H9 (cell line): Measurements from ENCODE around the gene ITPR2. TPM values are rescaled to one million over a fixed set of nuclear protein-coding genes. Genes with fewer than 3 reads are reported as not detected.

ENCODE experiments used
- DNase-seq: peaks from one replicate; pipeline ENCODE4 v3.0.0-alpha.2; 2017
- H2AFZ ChIP-seq: one replicate; pipeline ENCODE4 v1.6.1; 2013; ENCODE audit warnings: mild to moderate bottlenecking, low read length, control low read depth, moderate library complexity
- H2AK5ac ChIP-seq: 2 replicates; pipeline ENCODE4 v1.6.1; 2013; ENCODE audit warnings: low read length, control low read depth, mixed read lengths; ENCODE audit not compliant: insufficient read length
- H2BK120ac ChIP-seq: one replicate; pipeline ENCODE4 v1.6.1; 2013; ENCODE audit warnings: low read depth, mild to moderate bottlenecking, low read length, control low read depth, inconsistent platforms; ENCODE audit not compliant: poor library complexity, severe bottlenecking
- H2BK12ac ChIP-seq: 2 replicates; pipeline ENCODE4 v1.6.1; 2013; ENCODE audit warnings: low read length, control low read depth, mixed read lengths, low read depth; ENCODE audit not compliant: insufficient read length
- H2BK15ac ChIP-seq: 2 replicates; pipeline ENCODE4 v1.6.1; 2013; ENCODE audit warnings: low read depth, low read length, control low read depth
- H2BK20ac ChIP-seq: one replicate; pipeline ENCODE4 v1.6.1; 2013; ENCODE audit warnings: low read depth, mild to moderate bottlenecking, low read length, control low read depth, inconsistent platforms; ENCODE audit not compliant: poor library complexity, severe bottlenecking
- H2BK5ac ChIP-seq: 2 replicates; pipeline ENCODE4 v1.6.1; 2013; ENCODE audit warnings: low read length, control low read depth, mixed read lengths; ENCODE audit not compliant: insufficient read length
- H3K14ac ChIP-seq: 2 replicates; pipeline ENCODE4 v1.6.1; 2013; ENCODE audit warnings: low read length, control low read depth; ENCODE audit not compliant: insufficient read depth
- H3K18ac ChIP-seq: 2 replicates; pipeline ENCODE4 v1.6.1; 2013; ENCODE audit warnings: low read depth, mild to moderate bottlenecking, mixed read lengths, low read length, control low read depth; ENCODE audit not compliant: insufficient read length
- H3K23ac ChIP-seq: 2 replicates; pipeline ENCODE4 v1.6.1; 2013; ENCODE audit warnings: low read length, control low read depth, mixed read lengths, low read depth; ENCODE audit not compliant: insufficient read length
- H3K23me2 ChIP-seq: 2 replicates; pipeline ENCODE4 v1.6.1; 2013; ENCODE audit warnings: low read depth, mild to moderate bottlenecking, mixed read lengths, low read length, control low read depth; ENCODE audit not compliant: insufficient read length, poor library complexity, severe bottlenecking
- H3K27ac ChIP-seq: 2 replicates; pipeline ENCODE4 v1.5.1; 2013; ENCODE audit warnings: low read length, control low read depth, mixed read lengths, low read depth; ENCODE audit not compliant: insufficient read length
- H3K27me3 ChIP-seq: 2 replicates; pipeline ENCODE4 v1.6.1; 2013; ENCODE audit warnings: low read length, control low read depth, inconsistent platforms; ENCODE audit not compliant: insufficient read depth
- H3K4ac ChIP-seq: 2 replicates; pipeline ENCODE4 v1.6.1; 2013; ENCODE audit warnings: low read depth, mild to moderate bottlenecking, control low read depth, inconsistent platforms, low read length, moderate library complexity
- H3K4me1 ChIP-seq: 2 replicates; pipeline ENCODE4 v1.6.1; 2013; ENCODE audit warnings: low read length, control low read depth, inconsistent platforms; ENCODE audit not compliant: insufficient read depth
- H3K4me2 ChIP-seq: 2 replicates; pipeline ENCODE4 v1.6.1; 2013; ENCODE audit warnings: low read length, control low read depth, mixed read lengths; ENCODE audit not compliant: insufficient read length, insufficient read depth
- H3K56ac ChIP-seq: 2 replicates; pipeline ENCODE4 v1.6.1; 2013; ENCODE audit warnings: low read depth, mild to moderate bottlenecking, mixed read lengths, low read length, control low read depth; ENCODE audit not compliant: insufficient read length
- H3K79me1 ChIP-seq: 2 replicates; pipeline ENCODE4 v1.6.1; 2013; ENCODE audit warnings: low read depth, mild to moderate bottlenecking, moderate library complexity, low read length, control low read depth, inconsistent platforms; ENCODE audit not compliant: insufficient read depth, poor library complexity, severe bottlenecking
- H3K79me2 ChIP-seq: 2 replicates; pipeline ENCODE4 v1.6.1; 2013; ENCODE audit warnings: low read length, control low read depth, inconsistent platforms; ENCODE audit not compliant: insufficient read depth
- H3K9ac ChIP-seq: 2 replicates; pipeline ENCODE4 v1.6.1; 2013; ENCODE audit warnings: low read length, control low read depth, mixed read lengths; ENCODE audit not compliant: insufficient read length; ENCODE audit errors: extremely low read depth
- H3K9me3 ChIP-seq: one replicate; pipeline ENCODE4 v1.6.1; 2013; ENCODE audit warnings: low read depth, low read length, inconsistent platforms; ENCODE audit not compliant: control insufficient read depth
- H3T11ph ChIP-seq: one replicate; pipeline ENCODE4 v1.6.1; 2013; ENCODE audit warnings: mild to moderate bottlenecking, low read length, control low read depth, inconsistent platforms
- H4K20me1 ChIP-seq: one replicate; pipeline ENCODE4 v1.6.1; 2013; ENCODE audit not compliant: control insufficient read depth, insufficient read length, insufficient read depth
- H4K5ac ChIP-seq: 2 replicates; pipeline ENCODE4 v1.6.1; 2013; ENCODE audit warnings: low read depth, mild to moderate bottlenecking, mixed read lengths, low read length, control low read depth; ENCODE audit not compliant: insufficient read length
- H4K8ac ChIP-seq: replicated peaks from 2 replicates; pipeline ENCODE4 v1.6.1; 2013; ENCODE audit warnings: low read length, control low read depth, mixed read lengths, low read depth; ENCODE audit not compliant: insufficient read length
- H4K91ac ChIP-seq: 2 replicates; pipeline ENCODE4 v1.6.1; 2013; ENCODE audit warnings: low read depth, mild to moderate bottlenecking, moderate library complexity, mixed read lengths, low read length, control low read depth; ENCODE audit not compliant: insufficient read length
- H3K27ac Mint-ChIP-seq, 3 experiments: 2 replicates in 2 of 3; 3 replicates in 1 of 3; pipeline ENCODE4 v1.8.0; 2020 to 2021; ENCODE audit warnings: mixed read lengths in 3 of 3, mild to moderate bottlenecking in 1 of 3, moderate library complexity in 1 of 3
- H3K27me3 Mint-ChIP-seq: 2 replicates; pipeline ENCODE4 v1.8.0; 2021; ENCODE audit warnings: low read depth, mild to moderate bottlenecking, moderate library complexity, mixed read lengths
- H3K36me3 Mint-ChIP-seq, 3 experiments: 2 replicates in 2 of 3; 3 replicates in 1 of 3; pipeline ENCODE4 v1.8.0; 2020 to 2021; ENCODE audit warnings: low read depth in 3 of 3, mixed read lengths in 3 of 3; ENCODE audit not compliant: insufficient read depth in 1 of 3
- H3K4me1 Mint-ChIP-seq, 2 experiments: 2 replicates each; pipeline ENCODE4 v1.8.0; 2020; ENCODE audit warnings: mixed read lengths in 2 of 2
- H3K4me3 Mint-ChIP-seq, 2 experiments: 2 replicates in 1 of 2; 3 replicates in 1 of 2; pipeline ENCODE4 v1.8.0; 2020 to 2021; ENCODE audit warnings: mild to moderate bottlenecking in 2 of 2, mixed read lengths in 2 of 2, moderate library complexity in 1 of 2
- H3K9me3 Mint-ChIP-seq, 2 experiments: 2 replicates in 1 of 2; 3 replicates in 1 of 2; pipeline ENCODE4 v1.8.0; 2020; ENCODE audit warnings: mild to moderate bottlenecking in 2 of 2, mixed read lengths in 2 of 2, moderate library complexity in 1 of 2
- WGBS: extraction: QIAGEN DNeasy Blood & Tissue Kit; methylation state at CpG from one replicate; pipeline ENCODE4 v1.1.7; 2013; ENCODE audit warnings: missing lambda C conversion rate, low lambda C conversion rate, mixed read lengths; ENCODE audit not compliant: insufficient read length; ENCODE audit errors: extremely low coverage; 5-methylcytosine and 5-hydroxymethylcytosine counted together
- total RNA-seq: library from RNA; stranded (reverse); gene quantifications from 2 replicates; pipeline ENCODE4 v1.2.1, GENCODE V29; 2021
- TF ChIP-seq, protein P1 (sequence below): fragments of 200-600 bp; sonication (generic); conservative IDR thresholded peaks from 3 replicates; pipeline ENCODE4 v1.8.0; 2021; ENCODE audit warnings: antibody characterized with exemption, mild to moderate bottlenecking

Gene ITPR2
- total RNA-seq, 1 experiment from 2014 or later: 14.8 TPM

DNA sequence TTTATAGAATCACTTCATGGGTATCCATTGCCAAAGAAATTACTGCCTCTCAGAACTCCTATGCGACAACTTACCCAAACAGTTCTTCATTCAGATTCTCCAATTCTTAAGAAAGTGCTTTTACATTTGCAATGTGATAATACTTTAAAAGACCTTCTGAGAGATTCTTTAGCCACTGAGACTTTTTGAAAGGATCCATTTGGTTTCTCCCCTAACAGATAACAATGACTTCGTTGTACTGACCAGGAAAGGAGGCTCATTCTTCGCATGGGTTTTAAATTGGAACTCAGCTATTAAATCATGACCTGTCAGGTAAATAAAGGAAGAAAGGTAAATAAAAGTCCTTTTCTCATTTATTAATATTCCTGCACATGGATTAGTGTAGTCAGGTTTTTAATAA is 14.8 kb downstream of the ITPR2 start:
- WGBS: no CpG with 5 or more reads among the region's 3 CpGs
- no peak overlapping the region for H2AFZ ChIP-seq
- DNase-seq: no peak
- H3K36me3 Mint-ChIP-seq: 0 out of 7 replicates have a peak, but pooled peaks cover 0 to 1% (median 0%) of the 10 kb centered on the region in 3 experiments
- no peak overlapping the region for H2BK20ac ChIP-seq
- H3K4ac ChIP-seq: no peak overlapping the region
- H4K5ac ChIP-seq: no peak overlapping the region
- no peak overlapping the region for H3T11ph ChIP-seq
- H3K27me3 Mint-ChIP-seq: no peaks in the 10 kb centered on the region
- no peaks in the 10 kb centered on the region for H3K9me3 ChIP-seq
- no peak overlapping the region for H3K23ac ChIP-seq
- no peak overlapping the region for H2BK12ac ChIP-seq
- H3K18ac ChIP-seq: no peak overlapping the region
- no peak overlapping the region for H3K4me2 ChIP-seq
- no peak overlapping the region for H3K4me3 Mint-ChIP-seq
- peaks cover 11% of the 10 kb centered on the region for H3K79me2 ChIP-seq
- no peaks in the 10 kb centered on the region for H3K23me2 ChIP-seq
- peaks cover 5% of the 10 kb centered on the region for H3K4me1 ChIP-seq
- no peak overlapping the region for H3K27ac ChIP-seq
- no peaks in the 10 kb centered on the region for H3K27me3 ChIP-seq
- H3K9me3 Mint-ChIP-seq: no peaks in the 10 kb centered on the region
- peaks cover 17 to 22% of the 10 kb centered on the region in 2 experiments for H3K4me1 Mint-ChIP-seq
- H2BK120ac ChIP-seq: no peak overlapping the region
- H2BK15ac ChIP-seq: no peak overlapping the region
- no peak overlapping the region for H3K56ac ChIP-seq
- H4K91ac ChIP-seq: no peak overlapping the region
- H2BK5ac ChIP-seq: no peak overlapping the region
- TF ChIP-seq, protein P1, sequence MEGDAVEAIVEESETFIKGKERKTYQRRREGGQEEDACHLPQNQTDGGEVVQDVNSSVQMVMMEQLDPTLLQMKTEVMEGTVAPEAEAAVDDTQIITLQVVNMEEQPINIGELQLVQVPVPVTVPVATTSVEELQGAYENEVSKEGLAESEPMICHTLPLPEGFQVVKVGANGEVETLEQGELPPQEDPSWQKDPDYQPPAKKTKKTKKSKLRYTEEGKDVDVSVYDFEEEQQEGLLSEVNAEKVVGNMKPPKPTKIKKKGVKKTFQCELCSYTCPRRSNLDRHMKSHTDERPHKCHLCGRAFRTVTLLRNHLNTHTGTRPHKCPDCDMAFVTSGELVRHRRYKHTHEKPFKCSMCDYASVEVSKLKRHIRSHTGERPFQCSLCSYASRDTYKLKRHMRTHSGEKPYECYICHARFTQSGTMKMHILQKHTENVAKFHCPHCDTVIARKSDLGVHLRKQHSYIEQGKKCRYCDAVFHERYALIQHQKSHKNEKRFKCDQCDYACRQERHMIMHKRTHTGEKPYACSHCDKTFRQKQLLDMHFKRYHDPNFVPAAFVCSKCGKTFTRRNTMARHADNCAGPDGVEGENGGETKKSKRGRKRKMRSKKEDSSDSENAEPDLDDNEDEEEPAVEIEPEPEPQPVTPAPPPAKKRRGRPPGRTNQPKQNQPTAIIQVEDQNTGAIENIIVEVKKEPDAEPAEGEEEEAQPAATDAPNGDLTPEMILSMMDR: no peak
- peaks cover 3% of the 10 kb centered on the region for H3K79me1 ChIP-seq
- H3K9ac ChIP-seq: no peak overlapping the region
- no peak overlapping the region for H3K27ac Mint-ChIP-seq
- H4K8ac ChIP-seq: no peak overlapping the region
- H3K14ac ChIP-seq: no peak overlapping the region
- H2AK5ac ChIP-seq: no peak overlapping the region
- no peaks in the 10 kb centered on the region for H4K20me1 ChIP-seq
